OCI-LY1 (cell line): ENCODE measurements around the gene DPPA2.

ENCODE experiments used
- H2AFZ ChIP-seq: fragments of 200-600 bp; sonication (generic), shearing (Covaris generic); 2 replicates; pipeline ENCODE4 v1.6.0; 2014; ENCODE audit warnings: antibody characterized with exemption, mild to moderate bottlenecking, low read length
- H3F3A ChIP-seq: fragments of 200-600 bp; sonication (generic), shearing (Covaris generic); 2 replicates; pipeline ENCODE4 v1.6.0; 2014; ENCODE audit warnings: mild to moderate bottlenecking, antibody characterized with exemption, low read length, moderate library complexity; ENCODE audit not compliant: insufficient read depth
- H3K27ac ChIP-seq: fragments of 200-600 bp; sonication (generic); 2 replicates; pipeline ENCODE4 v1.5.1; 2014; ENCODE audit warnings: low read length, mixed run types, mild to moderate bottlenecking, low read depth; ENCODE audit not compliant: poor library complexity, severe bottlenecking
- H3K27me3 ChIP-seq: fragments of 200-600 bp; sonication (generic); 2 replicates; pipeline ENCODE4 v1.6.0; 2014; ENCODE audit warnings: antibody characterized with exemption, mild to moderate bottlenecking, low read length, moderate library complexity; ENCODE audit not compliant: insufficient read depth
- H3K36me3 ChIP-seq: fragments of 200-600 bp; sonication (generic); 2 replicates; pipeline ENCODE4 v1.6.1; 2014; ENCODE audit warnings: mild to moderate bottlenecking, antibody characterized with exemption, low read length, moderate library complexity, mixed read lengths; ENCODE audit not compliant: insufficient read depth
- H3K4me1 ChIP-seq: fragments of 200-600 bp; sonication (generic); 2 replicates; pipeline ENCODE4 v1.5.1; 2014; ENCODE audit warnings: mild to moderate bottlenecking, low read length, moderate library complexity; ENCODE audit not compliant: insufficient read depth, severe bottlenecking
- H3K4me2 ChIP-seq: fragments of 200-600 bp; sonication (generic), shearing (Covaris generic); 2 replicates; pipeline ENCODE4 v1.6.1; 2014; ENCODE audit warnings: low read length
- H3K4me3 ChIP-seq: fragments of 200-600 bp; sonication (generic); 2 replicates; pipeline ENCODE4 v1.5.1; 2014; ENCODE audit warnings: low read length, low read depth, mild to moderate bottlenecking, mixed read lengths; ENCODE audit not compliant: poor library complexity, severe bottlenecking
- H3K79me2 ChIP-seq: fragments of 200-600 bp; shearing (Covaris generic); 2 replicates; pipeline ENCODE4 v1.6.1; 2016; ENCODE audit warnings: mixed run types, low read length, mixed read lengths; ENCODE audit not compliant: insufficient read depth
- H3K9ac ChIP-seq: fragments of 200-600 bp; sonication (generic), shearing (Covaris generic); 2 replicates; pipeline ENCODE4 v1.6.1; 2014; ENCODE audit warnings: mild to moderate bottlenecking, low read length, mixed read lengths
- H3K9me2 ChIP-seq: fragments of 200-600 bp; sonication (generic), shearing (Covaris generic); 2 replicates; pipeline ENCODE4 v1.6.1; 2014; ENCODE audit warnings: low read depth, mild to moderate bottlenecking, low read length, mixed read lengths
- H3K9me3 ChIP-seq: fragments of 200-600 bp; shearing (Covaris generic); 2 replicates; pipeline ENCODE4 v1.6.1; 2014; ENCODE audit warnings: low read length, mixed read lengths
- H4K20me1 ChIP-seq: fragments of 200-600 bp; sonication (generic), shearing (Covaris generic); 2 replicates; pipeline ENCODE4 v1.6.0; 2016; ENCODE audit warnings: mild to moderate bottlenecking, low read length; ENCODE audit not compliant: insufficient read depth
- CTCF ChIP-seq: fragments of 200-600 bp; sonication (generic), shearing (Covaris generic); IDR thresholded peaks from 2 replicates; pipeline ENCODE4 v1.5.1; 2017; ENCODE audit warnings: mild to moderate bottlenecking, antibody characterized with exemption, low read length, moderate library complexity, mixed read lengths
- EZH2 ChIP-seq: fragments of 200-600 bp; sonication (generic), shearing (Covaris generic); IDR thresholded peaks from 2 replicates; pipeline ENCODE4 v1.8.0; 2017; ENCODE audit warnings: borderline replicate concordance, mixed run types, mild to moderate bottlenecking, antibody characterized with exemption, low read length, moderate library complexity, mixed read lengths

Gene DPPA2

GRCh38 chr3:109346770-109347295 lies 30.5 kb upstream of the DPPA2 start:
- Histone ChIP-seq H3F3A (no peaks in the 10 kb centered on the region), H3K4me3 (no peak overlapping the region), H2AFZ (no peak overlapping the region), H3K4me2 (no peak overlapping the region), H3K9me3 (no peaks in the 10 kb centered on the region), H3K9ac (no peak overlapping the region), H3K4me1 (no peaks in the 10 kb centered on the region), H3K27ac (no peak overlapping the region), H3K36me3 (no peaks in the 10 kb centered on the region), H3K79me2 (no peaks in the 10 kb centered on the region), H3K9me2 (no peaks in the 10 kb centered on the region), H3K27me3 (no peaks in the 10 kb centered on the region), H4K20me1 (no peaks in the 10 kb centered on the region)
- TF ChIP-seq CTCF (no peak), EZH2 (no peak)

DNA sequence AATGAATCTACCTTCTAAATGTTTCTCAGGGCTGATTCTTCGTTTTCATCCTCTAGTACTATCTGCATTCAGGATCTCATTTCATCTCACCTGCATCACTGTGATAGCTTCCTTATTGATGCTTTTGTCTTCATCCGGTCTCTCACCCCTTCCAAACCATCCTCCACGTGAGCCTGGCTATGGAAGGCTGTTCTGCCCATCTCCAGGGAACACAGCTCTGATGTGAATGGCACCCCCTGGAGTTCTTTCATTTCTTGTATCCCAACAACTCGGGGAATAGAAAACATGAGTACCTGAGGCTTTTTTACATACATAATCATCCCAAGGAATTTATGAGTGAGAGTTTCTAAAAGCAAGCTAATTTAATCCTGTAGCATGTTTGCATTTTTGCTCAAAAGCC lies 29.8 kb upstream of the DPPA2 start:
- H4K20me1 ChIP-seq = no peaks in the 10 kb centered on the region
- no peaks in the 10 kb centered on the region for H3K9me2 ChIP-seq
- H3F3A ChIP-seq = no peaks in the 10 kb centered on the region
- no peaks in the 10 kb centered on the region for H3K36me3 ChIP-seq
- no peak overlapping the region for H2AFZ ChIP-seq
- no peak overlapping the region for H3K4me3 ChIP-seq
- no peaks in the 10 kb centered on the region for H3K27me3 ChIP-seq
- no peak overlapping the region for H3K27ac ChIP-seq
- no peak for TF ChIP-seq EZH2
- no peak for TF ChIP-seq CTCF
- H3K4me1 ChIP-seq = no peaks in the 10 kb centered on the region
- H3K4me2 ChIP-seq = no peak overlapping the region
- H3K9ac ChIP-seq = no peak overlapping the region
- H3K79me2 ChIP-seq = no peaks in the 10 kb centered on the region
- H3K9me3 ChIP-seq = no peaks in the 10 kb centered on the region

- Histone ChIP-seq H3K4me2 (no peak overlapping the region), H3K27me3 (no peaks in the 10 kb centered on the region), H3F3A (no peaks in the 10 kb centered on the region), H3K9me3 (no peaks in the 10 kb centered on the region), H3K4me1 (no peaks in the 10 kb centered on the region), H3K79me2 (no peaks in the 10 kb centered on the region), H3K9ac (no peak overlapping the region), H3K9me2 (no peaks in the 10 kb centered on the region), H3K36me3 (no peaks in the 10 kb centered on the region), H3K4me3 (no peak overlapping the region), H2AFZ (no peak overlapping the region), H3K27ac (no peak overlapping the region), H4K20me1 (no peaks in the 10 kb centered on the region)
- TF ChIP-seq EZH2 (no peak), CTCF (no peak)
Observed at GRCh38 chr3:109339714-109340648, 23.7 kb upstream of the DPPA2 start.
